ENCODE measurements around the gene HSPB9.

Gene HSPB9

GRCh38 chr17:42109086-42109485 is 13.5 kb upstream of the HSPB9 start:
- TF ChIP-seq CEBPB (IDR thresholded peaks at IDR 0.05), result no peak
- no peak for TF ChIP-seq USF1 (IDR thresholded peaks at IDR 0.05)
- TF ChIP-seq NFIC (IDR thresholded peaks at IDR 0.05), result no peak
- no peak for TF ChIP-seq MAX (IDR thresholded peaks at IDR 0.05)

- TF ChIP-seq REST (IDR thresholded peaks at IDR 0.05; ENCODE audit: low read depth) (no peak), TCF12 (IDR thresholded peaks at IDR 0.05; ENCODE audit: low read depth) (no peak), CEBPB (IDR thresholded peaks at IDR 0.05) (no peak), MAX (IDR thresholded peaks at IDR 0.05) (no peak), ZBTB7A (IDR thresholded peaks at IDR 0.05; ENCODE audit: low read depth) (no peak)
Observed at GRCh38 chr17:42110301-42111264, 12.0 kb upstream of the HSPB9 start.

GRCh38 chr17:42111265-42111636 is 11.4 kb upstream of the HSPB9 start:
- TF ChIP-seq USF1 (IDR thresholded peaks at IDR 0.05), result peak; percentile 20; the same call in 1 of the 2 replicates
- peak; percentile 47; the same call in 1 of the 2 replicates for TF ChIP-seq REST (IDR thresholded peaks at IDR 0.05; ENCODE audit: low read depth)
- peak; percentile 49; the same call in 1 of the 2 replicates for TF ChIP-seq NFIC (IDR thresholded peaks at IDR 0.05)
- TF ChIP-seq YY1 (IDR thresholded peaks at IDR 0.05; ENCODE audit: low read depth), result no peak
- TF ChIP-seq MAX (IDR thresholded peaks at IDR 0.05), result no peak
- TF ChIP-seq RAD21 (IDR thresholded peaks at IDR 0.05; ENCODE audit: low read depth), result no peak
- TF ChIP-seq FOXM1 (IDR thresholded peaks at IDR 0.05; ENCODE audit: borderline replicate concordance, low read depth), result no peak
- no peak for TF ChIP-seq TCF12 (IDR thresholded peaks at IDR 0.05; ENCODE audit: low read depth)
- TF ChIP-seq TEAD4 (IDR thresholded peaks at IDR 0.05), result no peak
- TF ChIP-seq TAF1 (IDR thresholded peaks at IDR 0.05; ENCODE audit: low read depth), result no peak

GRCh38 chr17:42111871-42112551 is 10.6 kb upstream of the HSPB9 start:
- TF ChIP-seq ZBTB7A (IDR thresholded peaks at IDR 0.05; ENCODE audit: low read depth), result no peak
- no peak for TF ChIP-seq FOXM1 (IDR thresholded peaks at IDR 0.05; ENCODE audit: borderline replicate concordance, low read depth)
- TF ChIP-seq REST (IDR thresholded peaks at IDR 0.05; ENCODE audit: low read depth), result no peak
- no peak for TF ChIP-seq EP300 (IDR thresholded peaks at IDR 0.05; ENCODE audit: borderline replicate concordance)
- no peak for TF ChIP-seq NFIC (IDR thresholded peaks at IDR 0.05)
- TF ChIP-seq TAF1 (IDR thresholded peaks at IDR 0.05; ENCODE audit: low read depth), result no peak
- TF ChIP-seq CREB1 (IDR thresholded peaks at IDR 0.05; ENCODE audit: low read depth), result no peak
- TF ChIP-seq TEAD4 (IDR thresholded peaks at IDR 0.05), result no peak
- no peak for TF ChIP-seq CEBPB (IDR thresholded peaks at IDR 0.05)
- no peak for TF ChIP-seq MAX (IDR thresholded peaks at IDR 0.05)

Data from Ishikawa (cell line).